ENCODE measurements around the gene ARSK. TPM values are rescaled to one million over a fixed set of nuclear protein-coding genes. Genes with fewer than 3 reads are reported as not detected.

Gene ARSK
- total and polyA plus RNA-seq, 10 of the 15 experiments (the other 5 are each of a cell fraction or from before 2014, with no cell fraction given): 1.6 to 9.5 (median 5.8) TPM

DNA sequence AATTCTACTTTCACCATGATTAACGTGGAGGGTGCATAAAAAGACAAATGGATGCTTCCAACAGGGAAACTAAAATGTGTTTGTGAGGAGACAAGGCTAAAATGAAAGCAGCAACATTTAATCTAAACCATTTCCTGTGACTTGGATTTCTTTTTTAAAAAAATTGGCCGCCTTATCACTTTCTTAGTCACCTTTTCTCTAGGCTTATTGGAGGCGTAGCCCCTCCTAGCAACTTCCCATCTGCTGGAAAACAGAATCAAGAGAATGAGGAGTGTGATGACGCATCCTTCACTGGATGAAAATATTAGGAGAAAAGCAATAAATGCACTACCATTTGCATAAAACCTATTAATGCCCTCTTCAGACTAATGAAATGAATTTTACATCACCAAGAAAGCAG, 64.2 kb downstream of the ARSK start:
- in situ Hi-C loops (cut with MboI) (no loop called here), intact Hi-C loops (cut with micrococcal nuclease; ENCODE audit: unreplicated experiment) (loop anchor here (10.0 kb wide), 1 partner anchor 544 kb away; no protein-coding TSS in a partner anchor)
- 98% methylated on average over 4 of the region's 4 CpGs for WGBS (ENCODE audit: insufficient coverage, insufficient replicate concordance, low lambda C conversion rate, missing lambda C conversion rate)
- BruUV-seq (replicated peaks): no TSS peak
- H3K4me2 ChIP-seq (ENCODE audit: control insufficient read depth, insufficient read depth): no peak overlapping the region
- no peak overlapping the region for H3K9ac ChIP-seq (ENCODE audit: control insufficient read depth, insufficient read depth, low read length)
- no peaks in the 10 kb centered on the region for H4K20me1 ChIP-seq (ENCODE audit: control insufficient read depth, insufficient read depth)
- POLR2A ChIA-PET: no interaction called here
- H3K79me2 ChIP-seq (ENCODE audit: control insufficient read depth, insufficient read depth, low read length): peaks cover 3% of the 10 kb centered on the region; the same call in 1 of the 2 replicates
- ATAC-seq: no peak
- H3K27me3 ChIP-seq (replicated peaks in 1 of 2; ENCODE audit: control insufficient read depth in 2 of 2, insufficient read depth in 2 of 2, low read length in 1 of 2): peaks cover 0 to 2% of the 10 kb centered on the region in 2 experiments; a peak in 1 of 4 replicates
- H2AFZ ChIP-seq (ENCODE audit: control insufficient read depth, low read depth, low read length): no peak overlapping the region
- no peaks in the 10 kb centered on the region; the same call in 1 of the 3 replicates for H3K9me3 ChIP-seq (replicated peaks; ENCODE audit: control insufficient read depth, insufficient read depth, low read length)
- TF ChIP-seq SMAD1 (IDR thresholded peaks at IDR 0.05; ENCODE audit: low read depth, partially characterized antibody) (no peak), PKNOX1 (IDR thresholded peaks at IDR 0.05) (no peak), REST (IDR thresholded peaks at IDR 0.05; ENCODE audit: low read depth, low read length) (no peak), SMC3 (IDR thresholded peaks at IDR 0.05; ENCODE audit: borderline replicate concordance, low read length) (no peak), BRCA1 (IDR thresholded peaks at IDR 0.05; ENCODE audit: low read depth, low read length) (no peak), CBX5 (IDR thresholded peaks at IDR 0.05; ENCODE audit: low read depth) (no peak), MEF2A (IDR thresholded peaks at IDR 0.05; ENCODE audit: insufficient read depth, low read depth, low read length) (no peak)
- TF ChIP-seq, protein P1, sequence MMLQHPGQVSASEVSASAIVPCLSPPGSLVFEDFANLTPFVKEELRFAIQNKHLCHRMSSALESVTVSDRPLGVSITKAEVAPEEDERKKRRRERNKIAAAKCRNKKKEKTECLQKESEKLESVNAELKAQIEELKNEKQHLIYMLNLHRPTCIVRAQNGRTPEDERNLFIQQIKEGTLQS (IDR thresholded peaks at IDR 0.05; ENCODE audit: borderline replicate concordance, extremely low read depth, low read depth, low read length): no peak
- FAIRE-seq: no peak
- SMC1A ChIA-PET (ENCODE audit: uncharacterized antibody, unreplicated experiment): interaction anchor here (1.0 kb wide), 1 partner anchor 39 kb away, joined by 4 read pairs; no protein-coding TSS in a partner anchor
- RAD21 ChIA-PET (ENCODE audit: unreplicated experiment): no interaction called here
- no peak overlapping the region for H3K27ac ChIP-seq (ENCODE audit: control insufficient read depth, insufficient read depth)
- H3K36me3 ChIP-seq (ENCODE audit: control insufficient read depth in 2 of 2, insufficient read depth in 2 of 2, low read length in 1 of 2): no peaks in the 10 kb centered on the region
- DNase-seq (ENCODE audit: low read depth, low spot score): no peak
- CTCF ChIA-PET: interaction anchor here (1.2 kb wide), 1 partner anchor 10 kb away, joined by 3 read pairs; no protein-coding TSS in a partner anchor
- no peak overlapping the region for H3K4me3 ChIP-seq
- peaks cover 23% of the 10 kb centered on the region for H3K4me1 ChIP-seq (ENCODE audit: control insufficient read depth, insufficient read depth, low read length)

All from GM12878 (cell line).